Cardiac fibroblast (primary cell): ENCODE measurements around the gene PHKG1.
"Not testable (repeated sequence)": the region's sequence is repeated elsewhere in the genome, so short reads cannot be mapped to it uniquely, and the experiment has no call there.

ENCODE experiments used
- DNase-seq, 2 donors: peaks; one replicate each; pipeline versions ENCODE4 v3.0.0 to v3.0.0-alpha.2; 2010; ENCODE audit warnings: low read depth in 2 of 2
- H3K4me3 ChIP-seq, 2 donors: replicated peaks in 1 of 2; 1 replicate in 1 of 2; 2 replicates in 1 of 2; pipeline ENCODE4 v1.5.1; 2011; ENCODE audit warnings: low read depth in 2 of 2, low read length in 2 of 2, mild to moderate bottlenecking in 2 of 2, moderate library complexity in 1 of 2
- TF ChIP-seq, protein P1 (sequence below): IDR thresholded peaks from one replicate; pipeline ENCODE4 v1.5.1; 2011; ENCODE audit warnings: low read depth, mild to moderate bottlenecking, low read length, inconsistent platforms

Gene PHKG1

DNA sequence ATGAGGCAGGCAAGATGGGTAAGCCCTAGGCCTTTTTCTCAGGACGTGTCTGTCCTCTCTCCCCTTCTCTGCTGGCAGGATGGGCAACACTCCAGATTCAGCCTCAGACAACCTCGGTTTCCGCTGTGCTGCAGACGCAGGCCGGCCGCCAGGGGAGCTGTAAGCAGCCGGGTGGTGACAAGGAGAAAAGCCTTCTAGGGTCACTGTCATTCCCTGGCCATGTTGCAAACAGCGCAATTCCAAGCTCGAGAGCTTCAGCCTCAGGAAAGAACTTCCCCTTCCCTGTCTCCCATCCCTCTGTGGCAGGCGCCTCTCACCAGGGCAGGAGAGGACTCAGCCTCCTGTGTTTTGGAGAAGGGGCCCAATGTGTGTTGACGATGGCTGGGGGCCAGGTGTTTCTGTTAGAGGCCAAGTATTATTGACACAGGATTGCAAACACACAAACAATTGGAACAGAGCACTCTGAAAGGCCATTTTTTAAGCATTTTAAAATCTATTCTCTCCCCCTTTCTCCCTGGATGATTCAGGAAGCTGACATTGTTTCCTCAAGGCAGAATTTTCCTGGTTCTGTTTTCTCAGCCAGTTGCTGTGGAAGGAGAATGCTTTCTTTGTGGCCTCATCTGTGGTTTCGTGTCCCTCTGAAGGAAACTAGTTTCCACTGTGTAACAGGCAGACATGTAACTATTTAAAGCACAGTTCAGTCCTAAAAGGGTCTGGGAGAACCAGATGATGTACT lies 13.1 kb downstream of the PHKG1 start:
- peak; percentile 79 to 84 for DNase-seq
- TF ChIP-seq, protein P1, sequence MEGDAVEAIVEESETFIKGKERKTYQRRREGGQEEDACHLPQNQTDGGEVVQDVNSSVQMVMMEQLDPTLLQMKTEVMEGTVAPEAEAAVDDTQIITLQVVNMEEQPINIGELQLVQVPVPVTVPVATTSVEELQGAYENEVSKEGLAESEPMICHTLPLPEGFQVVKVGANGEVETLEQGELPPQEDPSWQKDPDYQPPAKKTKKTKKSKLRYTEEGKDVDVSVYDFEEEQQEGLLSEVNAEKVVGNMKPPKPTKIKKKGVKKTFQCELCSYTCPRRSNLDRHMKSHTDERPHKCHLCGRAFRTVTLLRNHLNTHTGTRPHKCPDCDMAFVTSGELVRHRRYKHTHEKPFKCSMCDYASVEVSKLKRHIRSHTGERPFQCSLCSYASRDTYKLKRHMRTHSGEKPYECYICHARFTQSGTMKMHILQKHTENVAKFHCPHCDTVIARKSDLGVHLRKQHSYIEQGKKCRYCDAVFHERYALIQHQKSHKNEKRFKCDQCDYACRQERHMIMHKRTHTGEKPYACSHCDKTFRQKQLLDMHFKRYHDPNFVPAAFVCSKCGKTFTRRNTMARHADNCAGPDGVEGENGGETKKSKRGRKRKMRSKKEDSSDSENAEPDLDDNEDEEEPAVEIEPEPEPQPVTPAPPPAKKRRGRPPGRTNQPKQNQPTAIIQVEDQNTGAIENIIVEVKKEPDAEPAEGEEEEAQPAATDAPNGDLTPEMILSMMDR: peak; percentile 94

DNA sequence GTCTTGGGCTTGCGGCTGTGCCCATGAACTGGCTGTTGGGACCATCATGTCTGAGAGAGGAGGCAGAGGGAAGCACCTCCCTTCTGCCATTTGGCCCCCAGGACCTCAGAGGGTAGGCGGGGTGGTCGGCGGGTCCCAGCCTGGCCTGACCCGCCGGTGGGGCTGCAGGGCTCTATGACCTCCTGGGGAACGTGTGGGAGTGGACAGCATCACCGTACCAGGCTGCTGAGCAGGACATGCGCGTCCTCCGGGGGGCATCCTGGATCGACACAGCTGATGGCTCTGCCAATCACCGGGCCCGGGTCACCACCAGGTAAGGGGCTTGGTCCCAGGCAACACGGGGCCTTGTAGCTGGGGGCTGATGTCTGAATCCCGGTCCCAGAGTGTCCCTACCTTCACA lies 14.6 kb downstream of the PHKG1 start:
- TF ChIP-seq, protein P1: no peak
- DNase-seq: no peak

More for the DNA sequence above, 13.1 kb downstream of the PHKG1 start:
- no peak overlapping the region for H3K4me3 ChIP-seq

DNA sequence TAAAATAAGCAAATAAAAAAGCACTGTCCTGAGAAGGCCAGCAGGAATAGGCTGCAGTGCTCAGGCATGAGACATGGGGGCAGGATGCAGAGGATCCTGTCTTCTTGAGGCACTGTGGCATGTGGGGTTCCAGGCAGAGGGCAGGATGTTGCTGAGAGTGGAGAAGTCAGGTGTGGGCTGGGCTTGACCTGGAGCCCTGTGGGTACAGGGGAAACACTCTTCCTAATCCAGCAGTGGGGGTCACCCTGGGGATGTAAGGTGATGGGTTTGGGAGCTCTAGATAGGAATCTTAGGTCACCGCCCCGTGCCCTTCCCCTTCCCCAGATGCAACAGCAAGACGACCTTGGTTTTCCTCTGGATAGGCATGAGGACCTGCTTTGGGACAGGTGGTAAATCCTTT lies 15.1 kb downstream of the PHKG1 start:
- DNase-seq: no peak
- TF ChIP-seq, protein P1: no peak
- H3K4me3 ChIP-seq: no peak overlapping the region

More for the DNA sequence above, 14.6 kb downstream of the PHKG1 start:
- H3K4me3 ChIP-seq: no peak overlapping the region

DNA sequence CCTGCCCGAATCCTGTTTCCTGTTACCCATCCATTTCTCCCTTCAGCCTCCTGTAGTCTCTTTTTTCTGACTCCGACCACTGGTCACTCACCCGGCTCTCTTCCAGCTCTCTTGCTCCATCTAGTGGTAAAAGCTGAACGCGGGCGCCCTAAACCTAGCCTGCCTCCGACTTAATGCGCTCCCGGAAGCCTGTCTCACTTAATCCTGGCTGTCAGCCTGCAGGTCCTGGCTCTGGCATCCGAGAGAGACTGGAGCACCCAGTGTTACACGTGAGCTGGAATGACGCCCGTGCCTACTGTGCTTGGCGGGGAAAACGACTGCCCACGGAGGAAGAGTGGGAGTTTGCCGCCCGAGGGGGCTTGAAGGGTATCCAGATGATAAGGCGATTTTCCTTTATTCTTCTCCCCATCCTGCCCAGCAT lies 18.4 kb downstream of the PHKG1 start:
- TF ChIP-seq, protein P1: peak; percentile 95
- H3K4me3 ChIP-seq: no peak overlapping the region
- DNase-seq: peak; percentile 89 to 90

DNA sequence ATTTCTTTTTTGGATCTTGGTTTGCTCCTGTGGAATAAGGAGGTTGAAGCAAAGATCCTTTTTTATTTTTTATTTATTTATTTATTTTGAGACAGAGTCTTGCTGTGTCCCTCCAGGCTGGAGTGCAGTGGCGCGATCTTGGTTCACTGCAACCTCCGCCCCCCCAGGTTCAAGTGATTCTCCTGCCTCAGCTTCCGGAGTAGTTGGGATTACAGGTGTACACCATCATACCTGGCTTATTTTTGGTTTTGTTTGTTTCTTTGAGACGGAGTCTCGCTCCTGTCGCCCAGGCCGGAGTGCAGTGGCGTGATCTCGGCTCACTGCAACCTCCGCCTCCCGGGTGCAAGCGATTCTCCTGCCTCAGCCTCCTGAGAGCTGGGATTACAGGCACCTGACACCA lies 26.4 kb downstream of the PHKG1 start:
- H3K4me3 ChIP-seq, DNase-seq: not testable (repeated sequence)

DNA sequence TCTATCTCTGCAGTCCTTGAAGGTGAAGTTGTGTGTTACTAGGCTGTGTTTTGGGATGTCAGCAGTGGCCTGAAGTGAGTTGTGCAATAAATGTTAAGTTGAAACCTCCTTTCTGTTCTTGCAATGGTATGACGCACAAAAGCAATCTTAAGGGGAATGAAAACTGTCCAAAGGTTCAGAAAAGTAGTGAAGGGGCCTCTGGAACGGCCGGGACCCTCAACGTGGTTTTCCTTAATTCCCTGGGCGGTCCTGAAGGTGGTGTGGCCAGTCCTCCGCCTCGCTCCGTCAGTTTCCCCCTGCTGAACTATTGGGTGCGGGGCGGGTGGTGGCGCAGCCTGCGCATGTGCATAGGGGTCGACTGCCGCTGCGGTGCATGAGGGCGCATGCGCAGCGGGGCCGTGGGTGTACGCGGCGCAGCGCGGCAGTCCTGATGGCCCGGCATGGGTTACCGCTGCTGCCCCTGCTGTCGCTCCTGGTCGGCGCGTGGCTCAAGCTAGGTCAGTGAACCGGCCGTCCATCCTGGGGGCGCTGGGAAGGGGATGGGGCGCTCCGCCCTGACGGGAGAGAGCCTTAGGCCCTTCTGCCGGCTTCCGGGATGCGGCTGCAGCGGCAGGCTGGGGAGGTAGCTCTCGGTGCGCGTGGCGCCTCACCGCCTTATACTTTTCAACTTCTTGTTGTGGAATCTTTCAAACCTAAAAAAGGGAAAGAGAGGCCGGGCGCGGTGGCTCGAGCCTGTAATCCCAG lies 28.7 kb downstream of the PHKG1 start, which contains the start of gene SUMF2:
SUMF2 (plus strand) TSS at position 405 of the 744 bp plus-strand sequence; CDS start at position 431, 26 bp downstream.
- H3K4me3 ChIP-seq: peak within 1 kb of the TSS; percentile 74 to 90
- DNase-seq: peak; percentile 90 to 91
- TF ChIP-seq, protein P1: peak; percentile 12

DNA sequence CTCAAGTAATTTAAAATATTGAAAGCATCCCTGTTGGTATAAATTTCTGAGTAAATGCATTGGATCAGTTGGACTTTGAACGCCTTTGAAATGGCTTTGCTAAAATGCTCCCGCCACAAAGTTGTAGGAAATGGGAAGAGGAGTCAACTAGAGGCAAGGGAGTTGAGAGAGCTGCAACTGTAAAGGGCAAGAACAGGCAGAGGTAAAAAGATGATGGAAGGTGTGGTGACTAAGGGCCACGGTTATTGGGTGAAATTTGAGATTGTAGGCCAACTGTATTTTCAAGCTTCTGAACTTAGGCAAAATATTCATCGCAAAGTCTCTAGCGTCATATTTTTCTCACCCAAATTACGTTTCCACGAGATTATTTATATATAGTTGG lies 29.3 kb downstream of the PHKG1 start:
- no peak for DNase-seq
- H3K4me3 ChIP-seq: peak overlapping the region in 1 of 2 donors; percentile 90
- TF ChIP-seq, protein P1: no peak
